Peyer's patch (tissue), 4 donors: ENCODE data around the gene NDUFAF5.

ENCODE experiments used
- CTCF ChIP-seq, 6 experiments: fragments of 450-650 bp in 4 of 6; fragments of 200-600 bp in 2 of 6; sonication (generic) in 1 of 6; IDR thresholded peaks; one replicate each; pipeline ENCODE4 v1.5.1; 2017 to 2019; ENCODE audit warnings: antibody characterized with exemption in 6 of 6, mild to moderate bottlenecking in 3 of 6, moderate library complexity in 1 of 6
- POLR2A ChIP-seq, 2 donors: fragments of 450-650 bp; IDR thresholded peaks; one replicate each; pipeline ENCODE4 v1.5.1; 2017; ENCODE audit warnings: antibody characterized with exemption in 2 of 2, mild to moderate bottlenecking in 2 of 2, moderate library complexity in 2 of 2

GRCh38 chr20:13736436-13737191, 48.2 kb upstream of the NDUFAF5 start:
- TF ChIP-seq POLR2A (IDR thresholded peaks at IDR 0.05) (no peak), CTCF (IDR thresholded peaks at IDR 0.05) (no peak)
